KOPT-K1 (cell line): ENCODE data around the gene ESYT2.
A peak's percentile ranks its signal among the peaks of the same experiment; 100 is the strongest.

ENCODE experiments used
- H3K27ac ChIP-seq: fragments of 200-600 bp; sonication (generic); 2 replicates; pipeline ENCODE4 v1.5.1; 2016; ENCODE audit warnings: antibody characterized with exemption, mild to moderate bottlenecking, low read depth, low read length; ENCODE audit not compliant: poor library complexity, severe bottlenecking
- H3K36me3 ChIP-seq: fragments of 200-600 bp; sonication (generic); 2 replicates; pipeline ENCODE4 v1.5.1; 2017; ENCODE audit warnings: antibody characterized with exemption, mild to moderate bottlenecking, low read length, moderate library complexity; ENCODE audit not compliant: insufficient read depth
- H3K9me3 ChIP-seq: fragments of 200-600 bp; sonication (generic); 2 replicates; pipeline ENCODE4 v1.5.1; 2017; ENCODE audit warnings: antibody characterized with exemption, low read length, mild to moderate bottlenecking; ENCODE audit not compliant: insufficient read depth, poor library complexity, severe bottlenecking

Gene ESYT2

GRCh38 chr7:158781974-158782664 lies 47.2 kb downstream of the ESYT2 start:
- Histone ChIP-seq H3K36me3 (peaks cover 95% of the 10 kb centered on the region), H3K9me3 (peaks cover 10% of the 10 kb centered on the region), H3K27ac (no peak overlapping the region)

DNA sequence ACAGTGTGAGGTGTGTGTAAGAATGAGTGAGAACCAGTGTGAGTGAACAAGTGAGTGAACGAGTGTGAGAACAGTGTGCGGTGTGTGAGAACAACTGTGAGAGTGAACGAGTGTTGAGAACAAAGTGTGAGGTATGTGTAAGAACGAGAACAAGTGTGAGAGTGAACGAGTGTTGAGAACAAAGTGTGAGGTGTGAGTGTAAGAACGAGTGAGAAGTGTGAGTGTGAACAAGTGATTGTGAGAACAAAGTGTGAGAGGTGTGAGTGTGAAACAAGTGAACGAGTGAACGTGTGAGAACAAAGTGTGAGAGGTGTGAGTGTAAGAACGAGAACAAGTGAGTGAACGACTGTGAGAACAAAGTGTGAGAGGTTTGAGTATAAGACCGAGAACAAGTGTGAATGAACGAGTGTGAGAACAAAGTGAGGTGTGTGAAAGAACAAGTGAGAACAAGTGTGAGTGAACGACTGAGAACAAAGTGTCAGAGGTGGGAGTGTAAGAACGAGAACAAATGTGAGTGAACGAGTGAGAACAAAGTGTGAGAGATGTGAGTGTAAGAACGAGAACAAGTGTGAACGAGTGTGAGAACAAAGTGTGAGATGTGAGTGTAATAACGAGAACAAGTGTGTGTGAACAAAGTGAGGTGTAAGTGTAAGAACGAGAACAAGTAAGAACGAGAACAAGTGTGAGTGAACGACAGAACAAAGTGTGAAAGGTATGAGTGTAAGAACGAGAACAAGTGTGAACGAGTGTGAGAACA lies 47.9 kb downstream of the ESYT2 start:
- Histone ChIP-seq H3K36me3 (peaks cover 95% of the 10 kb centered on the region), H3K9me3 (peaks cover 10% of the 10 kb centered on the region), H3K27ac (no peak overlapping the region)

GRCh38 chr7:158779061-158780000 lies 50.0 kb downstream of the ESYT2 start:
- peaks cover 99% of the 10 kb centered on the region for H3K36me3 ChIP-seq
- peaks cover 10% of the 10 kb centered on the region for H3K9me3 ChIP-seq
- peak overlapping the region; percentile 16 for H3K27ac ChIP-seq

GRCh38 chr7:158778471-158778870 lies 50.8 kb downstream of the ESYT2 start:
- Histone ChIP-seq H3K9me3 (peaks cover 10% of the 10 kb centered on the region), H3K36me3 (peaks cover 98% of the 10 kb centered on the region), H3K27ac (no peak overlapping the region)

DNA sequence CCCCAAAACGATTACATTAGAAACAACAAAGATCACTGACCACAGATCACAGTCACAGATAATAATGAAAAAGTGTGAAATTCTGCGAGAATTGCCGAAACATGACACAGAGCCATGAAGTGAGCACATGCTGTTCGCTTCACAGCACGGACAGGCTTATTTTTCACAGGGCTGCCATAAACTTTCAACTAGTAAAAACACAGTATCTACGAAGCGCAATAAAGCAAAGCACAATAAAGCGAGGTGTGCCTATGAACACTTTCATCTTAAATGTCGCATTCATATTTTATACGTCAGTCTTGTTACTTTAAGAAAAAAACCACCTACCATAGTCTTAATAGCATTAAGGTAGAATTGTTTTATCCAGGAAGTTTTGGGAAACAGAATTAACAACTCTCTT lies 51.5 kb downstream of the ESYT2 start:
- Histone ChIP-seq H3K36me3 (peaks cover 98% of the 10 kb centered on the region), H3K9me3 (peaks cover 10% of the 10 kb centered on the region), H3K27ac (no peak overlapping the region)

DNA sequence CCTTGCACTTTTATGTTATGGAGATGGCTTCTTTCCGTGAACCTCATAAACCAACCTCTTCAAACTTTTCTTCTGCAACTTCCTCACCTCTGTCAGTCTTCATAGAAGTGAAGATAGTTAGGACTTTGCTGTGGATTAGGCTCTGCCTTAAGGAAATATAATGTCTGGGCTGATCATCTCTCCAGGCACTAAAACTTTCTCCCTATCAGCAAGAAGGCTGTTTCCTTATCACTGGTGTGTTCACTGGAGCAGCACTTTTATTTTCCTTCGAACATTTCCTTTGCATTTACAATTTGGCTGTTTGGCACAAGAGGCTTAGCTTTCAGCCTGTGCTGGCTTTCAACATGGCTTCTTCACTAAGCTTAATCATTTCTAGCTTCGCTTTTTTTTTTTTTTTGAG lies 52.8 kb downstream of the ESYT2 start:
- peaks cover 98% of the 10 kb centered on the region for H3K36me3 ChIP-seq
- H3K9me3 ChIP-seq, result peaks cover 1% of the 10 kb centered on the region
- H3K27ac ChIP-seq, result no peak overlapping the region

GRCh38 chr7:158774952-158775351 lies 54.4 kb downstream of the ESYT2 start:
- Histone ChIP-seq H3K9me3 (no peaks in the 10 kb centered on the region), H3K36me3 (peaks cover 94% of the 10 kb centered on the region), H3K27ac (no peak overlapping the region)

GRCh38 chr7:158772916-158773315 lies 56.4 kb downstream of the ESYT2 start:
- peaks cover 92% of the 10 kb centered on the region for H3K36me3 ChIP-seq
- H3K9me3 ChIP-seq, result no peaks in the 10 kb centered on the region
- H3K27ac ChIP-seq, result no peak overlapping the region

DNA sequence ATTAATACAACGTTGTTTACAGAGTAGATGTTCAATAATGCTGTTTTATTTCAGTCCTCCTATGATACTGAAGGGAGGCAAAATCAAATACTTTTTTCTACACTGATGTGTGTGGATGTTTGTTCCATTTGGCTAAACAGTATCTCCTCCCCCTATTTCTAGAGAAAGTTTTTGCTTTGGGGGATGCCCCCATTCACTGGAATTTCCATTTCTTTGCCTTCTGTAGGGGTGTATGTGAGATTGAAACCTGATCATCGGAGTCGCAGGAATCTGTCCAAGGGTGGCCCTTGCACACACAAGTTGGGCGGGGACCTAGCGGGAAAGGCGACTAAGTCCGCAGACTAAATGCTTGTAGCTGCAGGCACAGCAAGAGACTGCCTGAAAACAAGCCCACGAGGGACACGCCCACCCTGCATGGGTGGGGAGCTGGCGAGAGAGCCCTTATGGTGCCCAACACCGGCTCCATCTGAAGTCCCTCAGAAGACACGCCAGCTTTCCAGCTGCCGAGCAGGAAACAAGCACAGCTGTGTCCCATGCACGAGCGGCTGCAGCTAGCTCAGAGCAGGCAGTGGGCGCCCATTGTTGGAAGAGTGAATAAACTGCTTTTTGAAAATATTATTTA lies 58.0 kb downstream of the ESYT2 start:
- Histone ChIP-seq H3K36me3 (peaks cover 92% of the 10 kb centered on the region), H3K9me3 (no peaks in the 10 kb centered on the region), H3K27ac (no peak overlapping the region)

DNA sequence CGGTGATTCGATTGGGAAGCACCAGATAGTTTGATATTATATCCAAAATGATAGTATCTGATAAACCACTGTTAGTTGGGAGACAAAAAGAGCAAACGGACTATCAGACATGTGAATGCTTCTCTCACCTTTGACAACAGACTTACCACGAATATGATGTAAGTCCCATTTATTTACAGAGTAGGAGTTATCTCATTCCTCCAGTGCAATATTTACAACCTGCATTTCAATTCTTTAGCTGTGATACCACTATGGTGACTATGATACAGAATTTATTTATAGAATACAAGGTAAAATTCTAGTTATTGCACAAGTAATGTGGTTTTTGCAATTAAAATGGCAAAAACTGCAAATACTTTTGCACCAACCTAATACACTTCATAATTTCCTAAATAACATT lies 61.6 kb downstream of the ESYT2 start:
- Histone ChIP-seq H3K9me3 (no peaks in the 10 kb centered on the region), H3K27ac (no peak overlapping the region), H3K36me3 (peaks cover 92% of the 10 kb centered on the region)

DNA sequence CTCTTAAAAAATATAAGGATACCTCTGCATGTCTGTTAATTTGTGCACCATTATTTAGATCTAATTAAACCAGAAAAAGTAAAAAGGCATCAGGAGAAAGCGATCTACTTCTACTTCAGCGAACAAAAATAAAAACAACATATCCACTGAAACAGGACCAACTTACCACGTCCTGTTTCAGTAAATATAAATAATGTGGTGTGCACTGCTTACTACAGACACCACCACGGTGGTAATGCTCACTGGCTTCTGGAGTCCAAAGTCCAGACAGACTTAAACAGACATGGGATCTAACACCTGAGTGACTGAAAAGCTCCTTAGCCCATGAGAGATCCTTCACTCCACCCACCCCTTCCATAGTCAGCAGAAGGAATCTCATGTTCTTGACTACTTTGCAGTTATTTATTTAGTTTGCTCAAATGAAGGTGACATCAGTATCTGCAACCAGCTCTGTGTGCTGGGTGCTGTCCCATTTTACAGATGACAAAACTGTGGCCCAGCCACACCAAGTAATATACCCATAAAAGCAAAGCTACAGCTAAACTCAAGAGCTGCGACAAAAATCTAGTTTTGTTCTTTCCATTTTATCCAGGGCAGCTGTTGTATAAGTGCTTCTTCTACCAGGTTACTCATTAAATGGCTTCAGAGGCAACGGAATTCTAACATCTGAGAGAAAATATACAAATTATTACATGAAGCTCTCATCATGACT lies 62.6 kb downstream of the ESYT2 start:
- Histone ChIP-seq H3K36me3 (peaks cover 92% of the 10 kb centered on the region), H3K9me3 (no peaks in the 10 kb centered on the region), H3K27ac (no peak overlapping the region)

- no peaks in the 10 kb centered on the region for H3K9me3 ChIP-seq
- no peak overlapping the region for H3K27ac ChIP-seq
- peaks cover 96% of the 10 kb centered on the region for H3K36me3 ChIP-seq
Observed at GRCh38 chr7:158765020-158765419, 64.3 kb downstream of the ESYT2 start.

DNA sequence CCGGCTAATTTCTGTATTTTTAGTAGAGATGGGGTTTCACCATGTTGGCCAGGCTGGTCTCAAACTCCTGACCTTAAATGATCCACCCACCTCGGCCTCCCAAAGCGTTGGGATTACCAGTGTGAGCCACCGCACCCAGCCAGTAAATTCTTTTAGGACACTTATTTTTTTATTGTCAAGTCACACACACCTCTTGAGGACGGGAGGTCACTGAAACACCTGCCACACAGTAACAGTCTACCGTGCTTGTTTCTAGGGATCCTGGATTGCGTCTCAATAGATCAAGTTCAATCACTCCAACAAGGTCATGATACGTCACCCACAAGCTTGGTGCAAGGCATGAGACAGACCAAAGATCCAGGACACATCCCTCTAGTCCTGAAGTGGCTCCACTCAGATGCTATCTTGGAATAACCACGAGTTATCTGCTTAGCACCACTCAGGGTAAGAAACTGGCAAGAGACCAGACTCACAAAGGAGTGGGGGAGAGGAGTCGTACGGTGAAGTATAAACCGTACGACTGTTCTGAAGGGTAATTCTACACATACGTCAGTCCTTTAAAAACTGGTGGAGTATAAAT lies 65.8 kb downstream of the ESYT2 start:
- Histone ChIP-seq H3K36me3 (peaks cover 100% of the 10 kb centered on the region), H3K27ac (no peak overlapping the region), H3K9me3 (no peaks in the 10 kb centered on the region)

DNA sequence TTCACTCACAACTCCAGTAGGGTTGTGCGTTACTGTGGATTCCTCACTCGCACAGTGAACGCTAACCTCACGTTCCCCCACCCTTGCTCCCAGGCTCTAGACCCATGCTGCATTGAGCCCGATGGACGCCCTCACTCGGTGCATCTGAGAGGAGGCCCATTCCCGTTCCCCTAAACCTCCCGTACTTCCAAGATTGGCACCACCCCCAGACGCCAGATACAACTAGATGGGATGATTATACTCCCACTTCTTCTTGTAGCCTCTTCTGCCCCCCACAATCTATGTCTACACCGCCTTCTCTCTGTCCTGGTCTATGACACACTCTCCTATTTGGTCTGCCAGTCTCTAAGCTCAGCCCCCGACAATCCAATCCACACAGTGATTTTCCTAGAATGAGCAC lies 67.4 kb downstream of the ESYT2 start:
- H3K36me3 ChIP-seq, result peaks cover 100% of the 10 kb centered on the region
- no peak overlapping the region for H3K27ac ChIP-seq
- no peaks in the 10 kb centered on the region for H3K9me3 ChIP-seq
